GM12875 (cell line): Measurements from ENCODE around the gene C1QTNF9.

ENCODE experiments used
- H3K4me3 ChIP-seq: one replicate; pipeline ENCODE4 v1.5.1; 2011; ENCODE audit warnings: low read depth, low read length, control low read depth
- TF ChIP-seq, protein P1 (sequence below): IDR thresholded peaks from 2 replicates; pipeline ENCODE4 v1.5.1; 2011; ENCODE audit warnings: low read depth, mild to moderate bottlenecking, control low read depth, inconsistent platforms, low read length, moderate library complexity, borderline replicate concordance; ENCODE audit not compliant: insufficient read depth

The C1QTNF9 gene

DNA sequence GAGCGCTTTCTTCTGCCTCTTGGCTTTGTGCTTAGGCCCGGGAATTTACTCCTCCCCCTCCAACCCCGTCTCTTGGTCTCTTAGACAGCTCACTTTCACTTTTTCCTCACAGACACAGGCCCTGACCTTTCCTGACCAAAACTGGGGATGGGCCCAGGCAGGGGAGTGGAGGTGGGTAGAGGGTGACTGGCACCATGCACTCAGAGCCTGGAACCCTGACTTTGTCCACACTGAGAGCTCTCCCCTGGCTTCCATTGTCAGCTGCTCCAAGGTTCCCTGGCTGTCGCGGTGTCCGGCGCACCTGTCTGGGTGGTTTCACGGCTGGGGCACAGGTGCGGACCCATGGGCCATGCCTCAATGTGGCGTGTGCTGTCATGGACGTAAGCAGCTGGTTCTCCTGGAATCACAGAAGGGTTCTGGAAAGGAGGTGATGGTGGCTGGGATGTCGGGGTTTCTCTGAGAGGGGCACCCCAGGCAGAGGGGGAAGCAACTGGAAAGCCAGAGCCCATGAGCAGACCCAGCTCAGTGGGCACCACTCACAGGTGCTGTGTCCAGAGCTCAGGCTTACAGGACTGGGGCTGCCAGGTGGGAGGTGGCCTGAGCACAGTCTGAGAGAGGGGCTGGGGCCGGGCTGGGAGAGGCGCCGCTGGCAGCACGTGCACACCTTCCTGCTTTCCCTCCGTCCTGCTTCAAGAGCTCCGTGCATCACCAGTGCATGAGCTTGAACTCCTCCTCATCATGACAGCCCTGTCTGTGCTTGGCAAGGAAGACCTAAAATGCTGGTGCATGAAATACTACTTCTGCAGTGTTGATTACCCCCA, 28.0 kb upstream of the C1QTNF9 start:
- no peak overlapping the region for H3K4me3 ChIP-seq
- TF ChIP-seq, protein P1, sequence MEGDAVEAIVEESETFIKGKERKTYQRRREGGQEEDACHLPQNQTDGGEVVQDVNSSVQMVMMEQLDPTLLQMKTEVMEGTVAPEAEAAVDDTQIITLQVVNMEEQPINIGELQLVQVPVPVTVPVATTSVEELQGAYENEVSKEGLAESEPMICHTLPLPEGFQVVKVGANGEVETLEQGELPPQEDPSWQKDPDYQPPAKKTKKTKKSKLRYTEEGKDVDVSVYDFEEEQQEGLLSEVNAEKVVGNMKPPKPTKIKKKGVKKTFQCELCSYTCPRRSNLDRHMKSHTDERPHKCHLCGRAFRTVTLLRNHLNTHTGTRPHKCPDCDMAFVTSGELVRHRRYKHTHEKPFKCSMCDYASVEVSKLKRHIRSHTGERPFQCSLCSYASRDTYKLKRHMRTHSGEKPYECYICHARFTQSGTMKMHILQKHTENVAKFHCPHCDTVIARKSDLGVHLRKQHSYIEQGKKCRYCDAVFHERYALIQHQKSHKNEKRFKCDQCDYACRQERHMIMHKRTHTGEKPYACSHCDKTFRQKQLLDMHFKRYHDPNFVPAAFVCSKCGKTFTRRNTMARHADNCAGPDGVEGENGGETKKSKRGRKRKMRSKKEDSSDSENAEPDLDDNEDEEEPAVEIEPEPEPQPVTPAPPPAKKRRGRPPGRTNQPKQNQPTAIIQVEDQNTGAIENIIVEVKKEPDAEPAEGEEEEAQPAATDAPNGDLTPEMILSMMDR: no peak

DNA sequence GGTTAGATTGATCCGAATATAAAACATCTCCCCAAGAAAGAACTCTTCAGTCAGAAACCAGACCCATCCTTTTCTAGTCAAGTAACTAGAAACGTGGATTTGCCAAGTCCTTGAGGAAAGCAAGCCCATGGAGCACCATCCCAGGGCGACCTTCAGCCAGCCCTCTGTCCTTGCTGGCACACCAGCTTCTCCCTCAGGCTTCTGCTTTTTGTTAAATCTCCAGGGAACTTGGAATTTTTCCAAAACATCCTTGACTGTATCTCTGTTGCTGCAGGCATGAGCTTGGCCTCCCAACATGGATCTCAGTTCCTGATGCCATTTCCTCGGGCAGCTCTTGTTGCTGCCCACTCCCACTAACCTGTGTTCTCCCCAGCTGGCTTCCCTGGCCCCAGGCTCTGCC, 27.1 kb upstream of the C1QTNF9 start:
- H3K4me3 ChIP-seq: no peak overlapping the region
- TF ChIP-seq, protein P1: no peak

DNA sequence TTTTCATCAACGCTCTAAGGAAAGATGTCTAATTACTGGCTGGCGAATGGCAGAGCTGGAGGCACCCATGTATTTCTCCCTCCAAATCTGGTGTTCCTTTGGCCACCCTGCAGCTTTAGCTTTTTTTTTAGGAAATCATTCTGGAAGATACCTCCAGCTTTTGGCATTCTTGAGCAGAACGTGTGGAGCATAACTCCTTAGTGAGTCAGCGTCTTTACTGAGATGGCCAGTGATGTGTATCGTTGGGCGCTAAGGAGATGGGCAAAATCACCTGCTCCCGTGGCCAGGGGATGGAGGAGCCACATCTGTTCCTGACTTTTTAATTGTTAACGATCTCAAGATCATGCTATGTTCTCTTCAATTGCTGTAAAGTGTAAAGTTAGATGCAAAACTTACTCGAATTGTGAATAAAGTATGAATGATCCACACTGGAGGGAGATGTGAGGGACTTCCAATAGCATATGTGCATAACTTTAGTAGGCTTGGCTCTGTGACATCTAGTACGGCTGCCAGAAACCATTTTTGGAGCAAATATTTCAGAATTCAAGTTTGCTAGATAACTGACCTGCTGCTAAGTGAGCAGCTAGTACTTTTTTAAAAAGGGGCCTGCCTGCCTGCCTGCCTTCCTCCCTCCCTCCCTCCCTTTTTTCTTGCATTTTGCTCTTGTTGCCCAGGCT, 24.4 kb upstream of the C1QTNF9 start:
- H3K4me3 ChIP-seq: no peak overlapping the region
- TF ChIP-seq, protein P1: no peak

DNA sequence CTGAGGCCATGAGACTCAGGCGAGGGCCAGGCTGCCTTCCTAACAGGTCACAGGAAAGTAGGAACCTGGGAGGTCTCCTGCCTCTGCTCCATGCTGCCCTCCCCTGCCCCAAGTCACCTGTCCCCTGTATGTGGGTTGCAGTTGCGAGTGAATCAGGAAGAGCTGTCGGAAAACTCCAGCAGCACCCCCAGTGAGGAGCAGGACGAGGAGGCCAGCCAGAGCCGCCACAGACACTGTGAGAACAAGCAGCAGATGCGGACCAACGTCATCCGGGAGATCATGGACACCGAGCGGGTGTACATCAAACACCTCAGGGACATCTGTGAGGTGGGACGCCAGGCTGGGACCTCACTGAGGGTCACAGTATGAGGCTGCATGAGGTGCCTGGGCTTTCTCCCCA, 22.8 kb upstream of the C1QTNF9 start:
- TF ChIP-seq, protein P1: no peak
- H3K4me3 ChIP-seq: no peak overlapping the region

DNA sequence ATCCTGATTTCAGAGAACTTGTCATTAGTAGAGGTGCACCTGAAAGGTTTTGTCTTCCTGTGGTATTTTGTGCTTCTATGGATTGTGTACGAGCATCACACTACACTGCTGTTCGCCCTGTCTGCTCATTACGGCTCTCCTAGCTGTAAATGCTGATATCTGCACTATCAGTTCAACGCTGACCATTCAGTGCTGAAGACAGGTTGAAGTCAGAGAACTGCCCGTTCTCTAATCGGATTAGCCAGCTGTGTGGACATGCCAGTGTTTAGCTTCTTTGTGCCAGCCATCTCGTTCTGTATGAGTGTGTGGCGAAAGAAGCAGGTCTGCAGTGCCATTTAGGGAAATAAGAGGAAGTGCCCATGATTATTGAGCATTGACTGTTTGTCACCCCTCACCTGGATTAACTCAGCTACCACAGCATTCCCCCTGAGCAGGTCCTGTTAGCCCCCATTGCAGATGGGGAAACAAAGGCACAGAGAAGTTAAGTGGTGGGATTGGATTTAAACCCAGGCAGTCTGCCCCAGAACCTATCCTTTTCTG, 21.6 kb upstream of the C1QTNF9 start:
- TF ChIP-seq, protein P1: no peak
- H3K4me3 ChIP-seq: no peak overlapping the region

DNA sequence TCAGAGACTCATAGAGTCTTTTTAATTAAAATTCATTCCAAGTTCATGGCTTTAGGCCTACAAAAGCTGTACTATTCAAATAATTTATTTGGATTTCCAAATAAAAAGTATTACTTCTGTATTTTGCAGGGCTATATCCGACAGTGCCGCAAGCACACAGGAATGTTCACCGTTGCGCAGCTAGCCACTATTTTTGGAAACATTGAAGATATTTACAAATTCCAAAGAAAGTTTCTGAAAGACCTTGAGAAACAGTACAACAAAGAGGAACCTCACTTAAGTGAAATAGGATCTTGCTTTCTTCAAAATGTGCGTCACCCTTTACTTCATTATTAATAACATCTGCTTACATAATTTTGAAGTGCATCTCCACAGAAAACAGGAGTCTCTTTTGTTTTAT, 20.5 kb upstream of the C1QTNF9 start:
- TF ChIP-seq, protein P1: no peak
- no peak overlapping the region for H3K4me3 ChIP-seq

DNA sequence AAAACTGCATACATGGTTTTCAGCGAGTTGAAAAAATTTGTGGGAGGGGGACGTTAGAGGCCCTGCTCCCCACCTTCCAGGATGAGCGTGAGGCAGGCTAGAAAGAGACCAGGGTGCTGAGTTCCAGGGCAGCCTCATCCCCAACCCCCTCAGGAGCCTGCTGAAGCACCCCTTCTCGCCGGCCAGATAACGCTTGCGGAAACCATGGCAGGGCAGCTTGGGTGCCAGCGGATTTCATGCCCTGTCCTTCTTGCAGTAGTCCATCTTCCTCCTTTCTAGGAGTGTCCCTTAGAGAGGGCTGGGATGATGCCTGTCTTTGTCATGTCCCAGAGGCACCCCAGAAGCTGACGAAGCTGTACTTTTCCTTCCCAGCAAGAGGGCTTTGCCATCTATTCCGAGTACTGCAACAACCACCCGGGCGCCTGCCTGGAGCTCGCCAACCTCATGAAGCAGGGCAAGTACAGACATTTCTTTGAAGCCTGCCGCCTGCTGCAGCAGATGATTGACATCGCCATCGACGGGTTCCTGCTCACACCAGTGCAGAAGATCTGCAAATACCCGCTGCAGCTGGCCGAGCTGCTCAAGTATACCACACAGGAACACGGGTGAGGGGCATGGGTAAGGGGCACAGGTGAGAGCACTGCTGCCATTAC, 19.0 kb upstream of the C1QTNF9 start:
- no peak overlapping the region for H3K4me3 ChIP-seq
- TF ChIP-seq, protein P1: no peak
